HepG2 (cell line): Measurements from ENCODE around the gene EEPD1. TPM values are rescaled to one million over a fixed set of nuclear protein-coding genes. Genes with fewer than 3 reads are reported as not detected.

Experiments
- CERS6 ChIP-seq: sonication (generic); formaldehyde crosslinking; IDR thresholded peaks from 2 replicates; pipeline ENCODE4 v1.5.0; 2020; ENCODE audit warnings: missing genetic modification reagents
- CREB1 ChIP-seq, 2 experiments: fragments of 450-650 bp in 1 of 2; IDR thresholded peaks; 2 replicates each; pipeline ENCODE4 v1.6.1; 2016 to 2017; ENCODE audit warnings: control low read depth in 1 of 2, mild to moderate bottlenecking in 1 of 2, missing compliant biosample characterization in 1 of 2, missing genetic modification characterization in 1 of 2
- FOXK2 ChIP-seq: fragments of 450-650 bp; IDR thresholded peaks from 2 replicates; pipeline ENCODE4 v1.6.1; 2016
- IRF2 ChIP-seq: IDR thresholded peaks from 2 replicates; pipeline ENCODE4 v1.6.1; 2018; ENCODE audit warnings: missing genetic modification reagents, missing compliant biosample characterization
- KMT2B ChIP-seq: IDR thresholded peaks from 2 replicates; pipeline ENCODE4 v1.6.1; 2016; ENCODE audit warnings: missing genetic modification reagents, missing compliant biosample characterization
- REL ChIP-seq: sonication (generic); formaldehyde crosslinking; conservative IDR thresholded peaks from 2 replicates; pipeline ENCODE4 v1.8.0; 2022; ENCODE audit warnings: mild to moderate bottlenecking, missing genetic modification reagents, moderate library complexity
- SALL1 ChIP-seq: sonication (generic); formaldehyde crosslinking; IDR thresholded peaks from 2 replicates; pipeline ENCODE4 v1.8.0; 2022; ENCODE audit warnings: mild to moderate bottlenecking, missing genetic modification reagents
- SKIL ChIP-seq: sonication (generic); formaldehyde crosslinking; IDR thresholded peaks from 2 replicates; pipeline ENCODE4 v1.8.0; 2022; ENCODE audit warnings: missing genetic modification reagents, mild to moderate bottlenecking, moderate library complexity, borderline replicate concordance
- YEATS2 ChIP-seq: sonication (generic); formaldehyde crosslinking; IDR thresholded peaks from 2 replicates; pipeline ENCODE4 v1.4.0; 2020; ENCODE audit warnings: missing genetic modification reagents, borderline replicate concordance
- ZBTB25 ChIP-seq: IDR thresholded peaks from 2 replicates; pipeline ENCODE4 v1.6.1; 2018; ENCODE audit warnings: missing genetic modification reagents
- ZNF18 ChIP-seq: sonication (generic); formaldehyde crosslinking; IDR thresholded peaks from 2 replicates; pipeline ENCODE4 v1.8.0; 2022; ENCODE audit warnings: mild to moderate bottlenecking, missing genetic modification reagents; ENCODE audit not compliant: insufficient replicate concordance
- ZNF318 ChIP-seq: sonication (generic); formaldehyde crosslinking; IDR thresholded peaks from 2 replicates; pipeline ENCODE4 v1.4.0; 2020; ENCODE audit warnings: mild to moderate bottlenecking, missing genetic modification reagents
- ZNF33A ChIP-seq: sonication (generic); formaldehyde crosslinking; IDR thresholded peaks from 2 replicates; pipeline ENCODE4 v1.5.1; 2020; ENCODE audit warnings: missing genetic modification reagents, mild to moderate bottlenecking, moderate library complexity, borderline replicate concordance
- ZNF564 ChIP-seq: sonication (generic); formaldehyde crosslinking; IDR thresholded peaks from 2 replicates; pipeline ENCODE4 v1.8.1; 2023; ENCODE audit warnings: mild to moderate bottlenecking, missing genetic modification reagents
- ZZZ3 ChIP-seq: sonication (generic); formaldehyde crosslinking; IDR thresholded peaks from 2 replicates; pipeline ENCODE4 v1.4.0; 2020; ENCODE audit warnings: missing genetic modification reagents, mild to moderate bottlenecking, borderline replicate concordance
- polyA plus RNA-seq, 8 experiments: library from polyadenylated mRNA; depleted of rRNA in 3 of 8; stranded (reverse) in 7 of 8; unstranded in 1 of 8; fragments of >200 nt; fragmentation: Illumina TruSeq in 4 of 8; extraction: Trizol in 4 of 8; gene quantifications; 2 replicates each; pipeline versions ENCODE4 v1.2.1 to v1.2.3, GENCODE V29; 2011 to 2016; ENCODE audit warnings: low read depth in 4 of 8, missing spikeins in 1 of 8, mixed read lengths in 1 of 8; ENCODE audit not compliant: insufficient read depth in 1 of 8
- total RNA-seq, 5 experiments: library from RNA; depleted of rRNA; stranded (reverse); fragments of >200 nt; fragmentation: Illumina TruSeq; extraction: Trizol; gene quantifications; 2 replicates each; pipeline ENCODE4 v1.2.3, GENCODE V29; 2016; ENCODE audit warnings: low read depth in 1 of 5

EEPD1 gene
- total and polyA plus RNA-seq, 2 of the 13 experiments (the other 11 are each of a cell fraction or from before 2014, with no cell fraction given), result 10.1 to 16.4 TPM

DNA sequence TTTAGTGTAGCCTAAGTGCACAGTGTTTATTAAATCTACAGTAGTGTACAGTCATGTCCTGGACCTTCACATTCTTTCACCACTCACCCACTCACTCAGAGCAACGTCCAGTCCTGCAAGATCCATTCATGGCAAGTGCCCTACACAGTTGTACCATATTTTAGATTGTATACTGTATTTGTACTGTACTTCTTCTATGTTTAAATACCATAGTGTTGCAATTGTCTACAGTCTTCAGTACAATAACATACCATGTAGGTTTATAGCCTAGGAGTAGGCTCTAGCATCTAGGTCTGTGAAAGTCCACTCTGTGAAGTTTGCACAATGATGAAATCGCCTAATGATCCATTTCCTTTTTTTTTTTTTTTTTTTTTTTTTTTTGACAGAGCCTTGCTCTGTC is 12.0 kb downstream of the EEPD1 start (continued):
- TF ChIP-seq ZZZ3 (CRISPR knock-in tag), result no peak
- TF ChIP-seq SKIL, result no peak
- peak; percentile 21; the same call in 1 of the 2 replicates for TF ChIP-seq IRF2 (CRISPR knock-in tag)
- TF ChIP-seq CREB1 (IDR thresholded peaks at IDR 0.05), result no peak
- no peak for TF ChIP-seq CREB1 (CRISPR knock-in tag; IDR thresholded peaks at IDR 0.05)
- TF ChIP-seq SALL1 (CRISPR knock-in tag), result peak; percentile 65; the same call in 1 of the 2 replicates
- no peak for TF ChIP-seq FOXK2
- no peak; the same call in 1 of the 2 replicates for TF ChIP-seq ZBTB25 (CRISPR knock-in tag)
- no peak for TF ChIP-seq ZNF318 (CRISPR knock-in tag)
- TF ChIP-seq CERS6 (CRISPR knock-in tag), result no peak
- TF ChIP-seq ZNF564 (CRISPR knock-in tag), result no peak
- no peak for TF ChIP-seq ZNF33A (CRISPR knock-in tag)
- TF ChIP-seq REL (CRISPR knock-in tag), result no peak
- TF ChIP-seq KMT2B (CRISPR knock-in tag), result no peak
- TF ChIP-seq ZNF18 (CRISPR knock-in tag), result no peak
- TF ChIP-seq YEATS2, result no peak
